Stimulated activated CD8-positive, alpha-beta memory T cell treated with anti-CD3 and anti-CD28 coated beads, Interleukin-15, amount 100 ng/mL, for 4 hours (primary cell): ENCODE data around the gene CACUL1.
"Not testable (repeated sequence)": the region's sequence is repeated elsewhere in the genome, so short reads cannot be mapped to it uniquely, and the experiment has no call there.

ENCODE experiments used
- DNase-seq, 2 donors: peaks; one replicate each; pipeline ENCODE4 v3.0.0-alpha.2; 2020; ENCODE audit warnings: low read depth in 2 of 2

Gene CACUL1

DNA sequence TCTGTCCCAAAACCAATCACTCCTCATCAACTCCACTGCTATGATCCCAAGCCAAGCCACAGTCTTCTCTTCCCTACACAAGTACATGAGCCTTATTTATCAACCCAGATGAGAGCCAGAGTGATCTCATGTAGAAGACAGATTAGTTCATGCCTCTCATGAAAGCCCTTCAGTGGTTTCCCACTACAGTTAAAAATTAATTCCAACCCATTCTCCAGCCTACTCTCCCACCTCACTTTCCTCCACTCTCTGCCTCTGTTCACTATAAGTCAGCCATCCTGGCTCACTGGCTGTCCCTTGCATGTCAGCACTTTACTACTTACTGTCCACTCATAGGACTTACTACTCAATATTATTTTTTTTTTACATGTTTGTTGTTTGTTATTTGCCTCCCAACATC is 67.3 kb downstream of the CACUL1 start:
- DNase-seq: no peak

DNA sequence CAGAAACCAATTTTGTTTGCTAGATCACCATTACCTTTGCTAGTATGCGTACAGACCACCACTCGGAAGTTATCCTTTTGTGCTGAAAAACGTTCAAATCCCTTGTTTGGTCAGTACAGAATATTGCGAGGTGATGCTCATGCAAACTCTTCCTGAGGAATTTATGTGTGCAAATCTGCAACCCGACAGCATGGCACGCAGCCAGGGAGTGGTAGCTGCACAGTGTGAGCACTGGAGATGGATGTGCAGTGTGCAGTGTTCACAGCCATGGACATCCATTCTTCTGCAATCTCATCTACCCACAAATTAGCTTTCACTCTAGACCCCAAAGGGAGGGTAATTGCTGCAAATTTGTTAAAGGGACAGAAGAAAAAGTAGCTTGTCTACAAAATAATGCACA is 72.2 kb downstream of the CACUL1 start:
- DNase-seq: no peak

DNA sequence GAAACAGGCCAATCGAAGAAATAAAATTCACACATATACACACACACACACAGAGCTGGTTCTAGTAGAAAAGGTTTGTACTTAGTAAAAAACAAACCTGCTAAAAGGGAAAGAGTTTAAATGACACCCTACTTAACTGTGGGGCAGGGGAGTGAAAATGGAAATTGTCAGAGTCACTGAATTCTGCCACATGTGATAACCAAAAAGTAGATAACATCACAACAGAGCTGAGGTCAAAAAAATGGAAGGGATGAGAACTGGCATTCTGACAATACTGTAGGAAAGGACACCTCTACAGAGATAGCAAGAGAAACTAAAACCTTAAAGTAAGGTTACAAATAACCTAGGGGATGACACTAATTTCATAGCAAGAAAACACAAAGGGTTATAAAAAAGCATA is 74.6 kb downstream of the CACUL1 start:
- DNase-seq: no peak

DNA sequence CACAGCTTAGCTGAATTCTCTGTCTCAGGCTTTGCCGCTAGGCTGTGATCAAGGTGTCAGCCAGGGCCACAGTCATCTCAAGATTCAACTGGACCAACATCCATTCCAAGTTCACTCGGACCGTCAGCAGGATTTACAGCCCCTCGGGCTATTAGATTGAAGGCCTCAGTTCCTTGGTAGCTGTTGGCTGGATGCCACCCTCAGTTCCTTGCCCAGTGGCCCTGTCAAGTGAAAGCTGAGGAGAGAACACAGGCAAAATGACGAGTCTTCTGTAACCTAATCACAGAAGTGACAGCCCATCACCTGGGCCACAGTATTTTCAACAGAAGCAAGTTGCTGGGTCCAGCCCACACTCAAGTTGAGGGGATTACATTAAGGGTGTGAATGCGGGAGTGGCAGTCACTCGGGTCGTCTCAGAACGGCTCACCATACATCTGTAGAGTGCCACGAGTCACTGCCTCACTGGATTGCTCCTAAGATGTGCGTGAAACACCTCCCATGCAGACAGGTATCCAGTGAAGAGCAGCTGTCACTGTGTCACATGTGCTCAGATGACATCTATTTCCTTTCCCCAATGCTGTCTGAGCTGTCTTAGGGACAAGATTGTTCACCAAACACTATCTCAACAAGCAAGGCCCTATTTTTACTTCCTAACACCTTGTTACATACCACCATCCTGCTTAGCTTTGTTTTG is 80.4 kb downstream of the CACUL1 start:
- DNase-seq: no peak

DNA sequence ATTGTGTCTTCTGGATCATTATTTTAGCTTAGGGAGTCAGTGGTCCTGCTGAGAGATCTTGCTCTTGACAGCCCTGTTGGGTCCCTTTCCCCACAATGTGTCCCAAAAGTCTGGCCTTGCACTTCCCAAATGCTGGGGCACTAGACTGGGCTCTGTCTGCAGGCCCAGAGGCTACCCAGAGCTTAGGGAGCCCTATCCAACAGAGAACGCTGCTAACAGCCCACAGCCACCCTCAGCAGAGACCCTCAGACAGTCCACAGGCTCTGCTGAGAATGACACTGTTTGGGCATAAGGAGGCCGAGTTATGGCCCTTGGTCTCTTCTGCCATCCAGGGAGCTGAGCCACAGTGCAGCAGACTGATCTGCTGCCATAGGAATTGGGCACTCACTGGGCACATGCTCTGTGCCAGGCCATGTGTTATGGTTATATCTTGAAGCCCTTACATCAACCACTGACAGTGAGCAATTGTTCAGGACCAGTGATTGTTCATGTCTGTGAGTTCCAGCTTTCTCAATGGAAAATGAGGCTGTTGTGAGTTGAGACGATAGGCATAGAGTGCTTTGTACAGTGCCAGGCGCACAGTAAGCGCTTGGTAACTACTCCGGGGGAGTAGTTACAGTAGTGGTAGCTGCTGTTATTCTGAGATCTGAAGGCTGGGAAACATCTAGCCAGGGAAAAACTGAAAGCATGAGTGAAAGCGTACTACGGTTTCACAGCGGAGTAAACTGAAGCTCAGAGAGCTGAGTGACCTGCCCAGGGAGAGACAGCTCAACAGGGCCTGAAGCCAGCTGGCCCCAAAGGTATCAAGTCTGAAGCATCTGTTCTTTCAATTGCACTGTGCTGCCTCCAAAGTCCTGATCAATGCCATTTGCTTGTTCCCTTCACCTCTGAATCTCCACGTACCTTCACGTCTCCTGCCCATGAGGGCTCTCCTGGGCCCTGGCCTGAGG is 81.7 kb downstream of the CACUL1 start:
- DNase-seq: no peak

DNA sequence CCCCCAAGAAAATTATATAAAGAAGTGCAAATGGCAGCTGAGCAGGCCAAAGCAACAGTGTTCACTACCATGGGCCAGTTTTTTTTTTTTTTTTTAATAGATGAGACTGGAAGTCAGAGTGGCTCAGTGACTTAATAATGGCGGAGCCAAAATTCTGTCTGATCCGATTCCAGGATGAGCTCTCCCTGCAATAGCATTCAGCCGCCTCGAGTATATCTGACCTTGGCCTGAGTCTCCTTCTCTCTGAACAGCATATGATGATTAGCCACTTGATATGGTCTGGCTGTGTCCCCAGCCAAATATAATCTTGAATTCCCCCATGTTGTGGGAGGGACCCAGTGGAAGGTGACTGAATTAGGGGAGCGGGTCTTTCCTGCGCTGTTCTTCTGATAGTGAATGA is 82.6 kb downstream of the CACUL1 start:
- DNase-seq: no peak

DNA sequence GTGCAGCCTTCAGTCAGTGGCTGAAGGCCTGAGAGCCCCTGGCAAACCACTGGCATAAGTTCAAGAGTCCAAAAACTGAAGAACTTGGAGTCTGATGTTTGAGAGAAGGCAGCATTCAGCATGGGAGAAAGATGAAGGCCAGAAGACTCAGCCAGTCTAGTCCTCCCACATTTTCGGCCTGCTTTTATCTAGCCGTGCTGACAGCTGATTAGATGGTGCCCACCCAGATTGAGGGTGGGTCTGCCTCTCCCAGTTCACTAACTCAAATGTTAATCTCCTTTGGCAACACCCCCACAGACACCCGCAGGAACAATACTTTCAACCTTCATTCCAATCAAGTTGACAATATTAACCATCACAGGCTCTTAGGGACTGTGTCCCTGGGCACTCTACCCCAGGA is 83.5 kb downstream of the CACUL1 start:
- DNase-seq: not testable (repeated sequence)

DNA sequence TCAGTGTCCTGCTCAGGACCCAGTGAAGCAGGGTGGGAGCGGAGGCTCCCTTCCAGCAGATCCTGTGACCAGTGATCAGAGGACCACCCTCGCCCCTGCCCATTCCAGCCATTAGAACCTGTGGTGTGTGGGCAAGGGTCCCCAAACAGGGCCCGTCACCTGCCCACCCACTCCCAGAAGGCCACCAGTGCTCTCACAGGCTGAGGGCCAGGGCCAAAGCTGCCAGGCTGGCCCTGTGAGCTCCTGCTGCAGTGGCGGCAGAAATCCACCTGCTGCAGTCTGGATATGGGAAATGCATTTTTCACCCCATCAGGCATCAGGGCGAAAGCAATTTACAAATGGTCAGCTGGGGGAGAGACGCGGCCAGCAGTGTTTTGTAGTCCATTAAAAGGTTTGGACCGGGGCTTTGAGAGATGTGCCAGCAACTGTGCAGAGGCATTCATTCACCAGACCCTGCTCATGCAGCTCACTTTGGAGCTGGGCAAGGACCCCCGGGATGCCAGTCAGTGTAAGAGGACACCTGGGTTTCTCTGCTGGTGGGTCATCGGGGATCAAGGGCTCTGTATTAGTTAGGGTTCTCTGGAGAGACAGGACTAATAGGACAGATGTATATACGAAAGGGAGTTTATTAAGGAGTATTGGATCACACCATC is 84.2 kb downstream of the CACUL1 start:
- DNase-seq: no peak

GRCh38 chr10:118669835-118670234 is 84.9 kb downstream of the CACUL1 start:
- no peak for DNase-seq

GRCh38 chr10:118669020-118669791 is 85.6 kb downstream of the CACUL1 start:
- DNase-seq: no peak

DNA sequence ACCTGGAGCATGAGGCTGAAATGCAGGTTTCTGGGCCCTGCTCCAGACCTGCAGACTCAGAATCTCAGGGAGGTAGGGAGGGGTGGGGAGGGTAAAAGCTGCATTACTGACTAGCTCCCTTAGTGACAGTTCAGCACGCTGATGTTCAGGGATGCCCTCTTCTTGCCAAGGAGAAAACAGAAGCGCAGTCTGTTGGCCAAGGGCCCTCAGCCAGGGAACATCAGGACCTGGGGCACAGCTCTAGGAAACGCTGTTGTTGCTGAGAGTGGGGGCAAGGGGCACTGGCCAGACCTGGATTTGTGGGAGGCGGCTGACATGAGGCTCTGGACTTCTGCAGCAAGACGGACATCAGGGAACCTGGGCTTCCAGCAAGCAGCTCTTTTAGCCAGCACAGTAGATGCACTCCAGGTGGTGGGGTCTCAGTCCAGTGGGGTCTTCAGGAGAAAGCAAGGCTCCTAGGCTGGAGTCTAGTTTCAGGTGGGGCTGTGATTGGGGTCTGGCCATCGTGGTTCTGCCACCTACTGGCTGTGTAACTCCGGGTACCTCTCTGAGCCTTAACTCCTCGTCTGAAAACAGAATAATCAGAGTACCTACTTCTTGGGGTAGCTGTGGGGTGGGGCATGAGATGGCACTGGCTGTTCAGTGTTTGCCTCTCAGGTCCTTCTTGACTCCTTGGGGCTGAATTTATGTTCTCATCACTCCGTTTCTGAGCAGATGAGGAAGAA is 86.4 kb downstream of the CACUL1 start:
- no peak for DNase-seq

DNA sequence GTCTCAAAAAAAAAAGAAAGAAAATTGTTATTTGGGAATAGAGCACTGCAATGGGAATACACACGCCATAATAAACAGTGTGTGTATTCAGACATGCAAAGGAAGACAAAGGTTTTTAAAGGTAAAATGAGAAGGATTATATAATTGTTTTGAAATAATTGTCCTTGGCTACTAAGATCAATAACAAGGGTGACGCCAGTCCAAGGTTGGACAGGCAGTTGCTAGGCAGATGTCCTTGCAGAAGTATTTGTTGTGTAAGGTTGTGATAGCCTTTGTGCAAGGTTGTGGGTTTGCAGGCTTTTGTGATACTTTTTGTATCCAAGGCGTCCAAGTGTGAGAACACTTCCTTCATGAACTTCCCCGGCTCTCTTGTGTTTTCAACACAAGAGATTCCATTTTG is 87.0 kb downstream of the CACUL1 start:
- no peak for DNase-seq

DNA sequence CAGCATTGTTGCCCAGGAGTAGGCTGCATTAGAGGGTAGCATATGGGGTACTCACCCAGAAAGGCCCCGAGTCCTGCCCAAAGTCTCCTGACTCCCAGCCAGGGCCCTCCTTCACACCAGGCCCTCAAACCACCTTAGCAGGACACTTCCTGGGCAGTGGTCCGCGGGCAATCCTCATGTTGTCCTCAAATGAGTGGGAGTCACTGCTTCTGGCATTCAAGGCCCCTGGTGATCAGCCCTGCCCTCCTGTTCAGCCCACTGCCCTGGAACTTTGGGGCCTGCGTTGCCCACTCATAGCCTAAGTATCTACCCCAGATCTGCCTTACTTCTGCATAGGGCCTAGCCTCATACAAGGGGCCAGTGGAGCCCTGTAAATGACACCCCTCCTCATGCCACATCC is 88.4 kb downstream of the CACUL1 start:
- DNase-seq: no peak

DNA sequence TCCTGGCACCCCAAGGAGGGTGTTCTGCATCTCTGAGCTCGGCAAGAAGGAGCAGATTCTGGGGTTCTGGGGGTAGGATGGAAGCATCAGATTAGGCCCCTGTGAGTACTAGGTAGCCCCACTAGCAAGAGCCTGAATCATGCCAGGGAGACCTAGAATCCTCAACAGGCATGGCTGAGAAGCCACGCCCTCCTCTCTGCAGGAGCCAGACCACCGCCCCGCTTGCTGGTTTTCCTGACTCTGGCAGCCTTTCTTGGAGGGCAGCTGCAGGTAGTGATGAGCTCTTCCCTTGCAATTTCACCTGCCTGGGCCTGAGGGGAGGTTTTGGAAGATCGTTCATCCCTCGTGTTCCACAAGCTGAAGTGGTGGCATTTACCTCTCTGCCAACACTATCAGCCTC is 90.4 kb downstream of the CACUL1 start:
- DNase-seq: no peak

DNA sequence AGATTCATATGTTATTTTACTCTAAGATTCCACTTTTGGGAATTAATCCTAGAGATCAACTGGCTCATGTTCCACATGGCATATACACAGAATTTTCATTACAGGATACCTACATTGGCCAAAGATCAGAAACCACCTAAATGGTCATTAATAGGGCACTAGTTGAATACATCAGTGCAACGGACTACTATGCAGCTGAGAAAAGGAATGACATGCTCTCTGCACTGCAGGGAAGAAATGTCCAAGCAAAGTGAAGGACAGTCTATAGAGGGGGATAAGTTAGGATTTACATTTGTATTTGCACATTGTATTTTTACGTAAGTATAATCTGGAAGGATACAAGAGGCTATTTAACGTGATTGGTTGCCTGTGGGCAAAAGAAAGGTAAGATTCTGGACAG is 91.6 kb downstream of the CACUL1 start:
- DNase-seq: no peak

DNA sequence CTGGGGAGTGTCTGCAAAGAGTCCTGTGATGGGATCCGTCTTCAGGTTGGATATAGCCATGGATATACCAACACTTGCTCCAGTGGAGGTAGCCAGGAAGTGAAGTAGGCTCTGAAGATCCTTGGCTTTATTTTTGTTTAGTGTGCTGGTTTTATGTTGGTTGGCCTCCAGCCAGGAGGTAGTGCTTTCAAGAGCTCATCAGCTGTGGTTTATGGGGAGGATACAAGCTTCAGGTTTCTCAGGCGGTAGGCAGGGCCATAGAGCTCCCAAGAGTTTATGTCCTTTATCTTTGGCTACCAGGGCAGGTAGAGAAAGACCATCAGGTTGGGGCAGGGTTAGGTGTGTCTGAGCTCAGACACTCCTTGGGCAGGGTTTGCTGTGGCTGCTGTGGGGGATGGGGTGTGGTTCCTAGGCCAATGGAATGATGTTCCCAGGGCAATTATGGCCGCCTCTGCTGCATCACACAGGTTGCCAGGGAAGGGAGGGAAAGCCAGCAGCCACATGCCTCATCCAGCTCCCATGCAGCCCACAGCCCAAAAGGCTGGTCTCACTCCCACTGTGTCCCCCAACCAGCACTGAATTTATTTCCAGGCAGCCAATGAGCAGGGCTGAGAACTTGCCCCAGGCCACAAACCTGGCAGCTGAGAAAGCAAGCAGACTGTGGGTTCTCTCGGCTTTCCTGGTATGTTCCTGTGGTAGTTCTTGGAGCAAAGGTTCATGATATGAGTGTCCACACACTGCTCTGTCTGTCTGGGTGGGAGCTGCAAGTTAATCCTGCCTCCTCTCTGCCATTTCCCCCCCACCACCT is 92.3 kb downstream of the CACUL1 start:
- no peak for DNase-seq

GRCh38 chr10:118658762-118659161 is 96.0 kb downstream of the CACUL1 start:
- DNase-seq: no peak

DNA sequence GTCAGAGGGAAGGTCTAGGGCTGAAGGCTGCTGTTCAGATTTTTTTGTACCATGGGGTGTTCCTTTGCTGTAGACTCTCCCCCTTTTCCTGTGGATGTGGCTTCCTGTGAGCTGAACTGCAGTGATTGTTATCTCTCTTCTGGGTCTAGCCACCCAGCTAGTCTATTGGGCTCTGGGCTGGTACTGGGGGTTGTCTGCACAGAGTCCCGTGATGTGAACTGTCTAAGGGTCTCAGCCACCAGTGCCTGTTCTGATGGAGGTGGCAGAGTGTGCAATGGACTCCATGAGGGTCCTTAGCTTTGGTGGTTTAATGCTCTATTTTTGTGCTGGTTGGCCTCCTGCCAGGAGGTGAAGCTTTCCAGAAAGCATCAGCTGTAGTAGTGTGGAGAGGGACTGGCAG is 96.6 kb downstream of the CACUL1 start:
- not testable (repeated sequence) for DNase-seq

DNA sequence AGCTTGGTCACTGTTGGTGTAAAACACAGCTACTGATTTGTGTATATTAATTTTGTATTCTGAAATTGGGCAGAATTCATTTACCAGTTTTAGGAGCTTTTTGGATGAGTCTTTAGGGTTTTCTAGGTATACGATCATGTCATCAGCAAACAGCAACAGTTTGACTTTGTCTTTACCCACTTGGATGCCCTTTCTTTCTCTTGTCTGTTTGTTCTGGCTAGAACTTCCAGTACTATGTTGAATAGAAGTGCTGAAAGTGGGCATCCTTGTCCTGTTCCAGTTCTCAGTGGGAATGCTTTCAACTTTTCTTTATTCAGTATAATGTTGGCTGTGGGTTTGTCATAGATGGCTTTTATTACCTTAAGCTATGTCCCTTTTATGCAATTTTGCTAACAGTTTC is 109.5 kb downstream of the CACUL1 start:
- DNase-seq: not testable (repeated sequence)

GRCh38 chr10:118642228-118642627 is 112.5 kb downstream of the CACUL1 start:
- no peak for DNase-seq
